A673 (cell line): ENCODE data around the gene PPP1R2.

ENCODE experiments used
- CTCF ChIP-seq: fragments of 300-800, 200-600 bp; sonication (generic); conservative IDR thresholded peaks from 2 replicates; pipeline ENCODE4 v1.5.1; 2017; ENCODE audit warnings: low read depth, mild to moderate bottlenecking, antibody characterized with exemption, low read length, moderate library complexity, mixed read lengths
- EZH2 ChIP-seq: fragments of 200-600 bp; sonication (generic); IDR thresholded peaks from 2 replicates; pipeline ENCODE4 v1.6.1; 2017; ENCODE audit warnings: borderline replicate concordance, low read depth, mild to moderate bottlenecking, mixed read lengths, antibody characterized with exemption, low read length; ENCODE audit not compliant: poor library complexity, severe bottlenecking

DNA sequence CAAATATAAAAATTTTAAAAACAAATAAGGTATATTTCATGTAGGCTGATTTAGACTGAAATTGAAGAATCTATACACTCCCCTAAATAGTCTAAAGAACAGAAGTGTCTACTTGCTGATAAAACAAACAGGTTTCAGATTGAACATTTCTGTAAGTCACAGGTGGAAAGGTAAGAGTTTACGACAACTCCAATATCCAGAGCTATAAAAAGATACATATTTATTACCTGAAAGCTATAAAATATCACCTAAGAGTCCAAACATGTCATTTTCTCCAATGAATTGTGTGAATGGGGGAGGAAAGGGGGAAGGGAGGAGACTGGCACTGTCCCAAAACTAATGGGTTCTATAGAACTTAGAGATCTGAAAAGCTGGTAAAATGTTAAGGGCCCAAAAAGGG lies 26.1 kb downstream of the PPP1R2 start:
- TF ChIP-seq CTCF (no peak), EZH2 (no peak)
